HUES64 (cell line): Measurements from ENCODE around the gene DLGAP1.

Source experiments
- H3K27ac ChIP-seq: 2 replicates; pipeline ENCODE4 v1.7.0; 2013; ENCODE audit warnings: low read depth, low read length, inconsistent platforms
- H3K27me3 ChIP-seq: 2 replicates; pipeline ENCODE4 v1.6.1; 2013; ENCODE audit warnings: mild to moderate bottlenecking, low read length; ENCODE audit not compliant: insufficient read depth
- H3K36me3 ChIP-seq: 2 replicates; pipeline ENCODE4 v1.6.1; 2013; ENCODE audit warnings: mild to moderate bottlenecking, low read length; ENCODE audit not compliant: insufficient read depth
- H3K4me1 ChIP-seq: 2 replicates; pipeline ENCODE4 v1.6.1; 2013; ENCODE audit warnings: mild to moderate bottlenecking, low read length, moderate library complexity; ENCODE audit not compliant: insufficient read depth
- H3K4me3 ChIP-seq: 2 replicates; pipeline ENCODE4 v1.5.1; 2013; ENCODE audit warnings: mild to moderate bottlenecking, low read length, moderate library complexity
- H3K9ac ChIP-seq: 2 replicates; pipeline ENCODE4 v1.6.1; 2013; ENCODE audit warnings: mild to moderate bottlenecking, low read depth, low read length
- H3K9me3 ChIP-seq: 2 replicates; pipeline ENCODE4 v1.6.1; 2013; ENCODE audit warnings: low read depth, low read length; ENCODE audit not compliant: insufficient read depth
- WGBS: fragments of 150-250, 120-280 bp; methylation state at CpG from one replicate; pipeline ENCODE4 v1.1.7; 2013; ENCODE audit warnings: missing lambda C conversion rate; 5-methylcytosine and 5-hydroxymethylcytosine counted together

The DLGAP1 gene

DNA sequence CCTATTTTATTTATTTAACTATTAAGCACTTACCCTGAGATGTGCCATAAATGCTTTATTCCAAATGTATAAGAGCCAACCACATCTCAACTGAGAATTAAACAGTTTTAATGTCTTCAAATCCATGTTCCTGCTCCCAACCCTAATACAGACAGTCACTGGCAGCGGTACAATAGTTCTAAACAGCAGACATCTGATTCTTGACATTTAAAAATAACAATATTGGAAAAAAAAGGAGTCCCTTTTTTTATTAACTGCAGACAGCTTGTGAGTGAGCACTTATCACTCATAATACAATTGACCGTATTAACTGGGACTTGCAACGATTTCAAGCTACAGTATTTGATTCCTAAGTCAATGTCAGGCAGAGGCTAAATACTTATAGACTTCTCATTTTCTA lies 580.5 kb downstream of the DLGAP1 start:
- 0 out of 2 replicates have a peak overlapping the region, but pooled peaks have one; percentile 18 for H3K4me3 ChIP-seq
- no peaks in the 10 kb centered on the region for H3K9me3 ChIP-seq
- H3K27me3 ChIP-seq = no peaks in the 10 kb centered on the region
- H3K27ac ChIP-seq = no peak overlapping the region
- H3K9ac ChIP-seq = no peak overlapping the region; the same call in 1 of the 2 replicates
- peaks cover 30% of the 10 kb centered on the region for H3K4me1 ChIP-seq
- peaks cover 9% of the 10 kb centered on the region; the same call in 1 of the 2 replicates for H3K36me3 ChIP-seq
- WGBS = 95% methylated on average over 3 of the region's 3 CpGs

DNA sequence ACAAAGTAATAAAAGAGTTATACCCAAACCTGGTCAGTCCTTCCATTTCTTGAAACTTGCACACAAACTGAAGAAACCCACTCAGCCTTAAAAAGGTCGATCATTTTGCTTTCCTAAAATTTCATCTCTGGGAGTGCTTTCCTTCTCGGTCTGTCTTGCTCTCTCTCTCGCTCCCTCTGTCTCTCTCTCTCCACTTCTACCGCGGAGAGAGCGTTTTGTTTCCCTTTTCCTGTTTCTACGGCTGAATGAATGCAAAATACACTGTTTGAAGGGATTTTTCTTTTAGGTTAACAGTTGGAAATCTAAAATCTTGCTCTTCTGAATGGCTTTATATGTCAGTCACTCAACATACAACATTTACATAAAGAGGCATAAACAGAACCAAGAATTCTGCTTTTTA lies 581.0 kb downstream of the DLGAP1 start:
- Histone ChIP-seq H3K27me3 (no peaks in the 10 kb centered on the region), H3K27ac (no peak overlapping the region), H3K4me3 (0 out of 2 replicates have a peak overlapping the region, but pooled peaks have one; percentile 18), H3K9ac (peak overlapping the region; percentile 34; the same call in 1 of the 2 replicates), H3K36me3 (peaks cover 6% of the 10 kb centered on the region; the same call in 1 of the 2 replicates), H3K9me3 (no peaks in the 10 kb centered on the region), H3K4me1 (peaks cover 30% of the 10 kb centered on the region)
- WGBS = 23% methylated on average over 7 of the region's 7 CpGs

DNA sequence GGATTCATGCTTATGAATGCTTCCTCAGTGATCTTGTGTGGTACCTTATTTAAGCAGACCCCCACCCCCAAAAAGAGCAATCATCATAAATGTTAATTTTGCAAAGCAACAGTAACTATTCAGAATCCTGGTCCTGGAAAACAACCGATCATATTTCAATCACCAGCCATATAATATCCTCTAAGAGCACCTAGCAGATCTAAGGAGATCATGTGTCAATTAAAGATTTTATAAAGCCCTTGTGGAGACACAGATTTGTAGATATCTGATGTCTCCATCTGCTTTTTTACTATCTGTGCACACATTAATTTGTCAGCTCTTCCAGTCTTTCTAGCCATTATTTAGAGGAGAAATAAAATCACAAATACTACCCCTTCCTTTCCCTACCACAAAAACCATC lies 581.4 kb downstream of the DLGAP1 start:
- Histone ChIP-seq H3K4me1 (peaks cover 30% of the 10 kb centered on the region), H3K9me3 (no peaks in the 10 kb centered on the region), H3K27me3 (no peaks in the 10 kb centered on the region), H3K36me3 (0 out of 2 replicates have a peak, but pooled peaks cover 2% of the 10 kb centered on the region), H3K9ac (peak overlapping the region; percentile 34; the same call in 1 of the 2 replicates), H3K4me3 (0 out of 2 replicates have a peak overlapping the region, but pooled peaks have one; percentile 15), H3K27ac (no peak overlapping the region)
- WGBS = 89% methylated on average over 1 of the region's 1 CpG

DNA sequence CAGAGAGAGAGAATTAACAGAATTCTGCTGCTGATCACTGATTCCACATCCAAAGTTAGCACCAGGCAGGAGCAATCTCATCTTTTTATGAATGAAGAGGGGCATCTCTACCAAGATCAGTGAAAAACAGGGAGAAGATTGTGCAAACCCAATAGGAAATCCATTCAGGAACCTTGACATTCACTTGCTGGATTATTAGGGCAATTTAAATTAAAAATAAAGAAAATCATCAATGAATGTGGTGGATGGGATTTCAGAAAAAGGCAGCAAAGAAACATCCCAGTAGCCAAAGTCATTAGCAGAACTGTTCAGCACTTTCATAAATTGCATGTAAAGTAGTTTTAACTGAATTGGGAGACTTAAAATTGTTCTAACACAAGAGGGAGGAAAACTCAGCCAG lies 581.9 kb downstream of the DLGAP1 start:
- Histone ChIP-seq H3K9ac (no peak overlapping the region), H3K4me1 (peaks cover 32% of the 10 kb centered on the region), H3K27me3 (no peaks in the 10 kb centered on the region)

DNA sequence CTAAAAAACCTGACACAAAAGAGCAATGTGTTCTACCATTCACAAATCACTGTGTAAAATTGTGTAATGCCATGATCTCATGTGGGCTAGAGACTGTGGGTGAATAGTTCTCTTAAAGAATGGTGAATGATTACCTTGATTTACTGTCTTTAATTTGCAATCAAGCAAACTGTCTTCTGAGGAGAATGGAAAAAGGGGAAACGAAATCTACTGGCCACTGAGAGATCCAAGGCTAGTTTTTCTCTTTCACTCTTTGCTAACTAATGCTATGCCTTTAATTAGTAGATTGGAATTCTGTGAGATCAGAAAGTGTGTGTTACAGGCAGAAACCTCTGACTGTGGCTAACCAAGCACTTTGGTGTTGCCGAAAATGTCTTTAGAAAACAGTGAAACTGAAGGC lies 582.5 kb downstream of the DLGAP1 start:
- Histone ChIP-seq H3K9ac (no peak overlapping the region), H3K4me3 (no peak overlapping the region), H3K36me3 (no peaks in the 10 kb centered on the region), H3K9me3 (no peaks in the 10 kb centered on the region), H3K27me3 (no peaks in the 10 kb centered on the region), H3K4me1 (peaks cover 38% of the 10 kb centered on the region), H3K27ac (no peak overlapping the region)
- 90% methylated on average over 2 of the region's 2 CpGs for WGBS

More for the DNA sequence above, 581.9 kb downstream of the DLGAP1 start:
- Histone ChIP-seq H3K4me3 (no peak overlapping the region), H3K36me3 (no peaks in the 10 kb centered on the region), H3K9me3 (no peaks in the 10 kb centered on the region), H3K27ac (no peak overlapping the region)

DNA sequence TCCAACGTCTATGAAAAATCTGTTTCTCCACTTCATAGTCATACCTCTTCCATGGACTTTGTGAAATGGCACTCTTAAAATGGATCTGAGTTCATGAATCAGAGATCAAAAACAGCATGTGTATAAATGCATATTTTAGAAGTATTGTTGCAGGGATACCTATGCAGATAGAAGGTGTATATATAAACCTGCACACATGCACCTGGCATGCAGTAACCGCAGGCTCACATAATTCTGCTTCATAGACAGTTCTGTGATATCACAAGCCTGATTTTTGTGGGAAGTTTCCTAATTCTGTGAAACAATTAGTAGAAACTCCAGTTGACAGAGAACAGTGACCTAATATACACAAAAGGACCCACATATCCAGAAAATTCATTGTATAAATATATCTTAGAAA lies 583.4 kb downstream of the DLGAP1 start:
- H3K4me1 ChIP-seq = peaks cover 43% of the 10 kb centered on the region
- H3K27me3 ChIP-seq = no peaks in the 10 kb centered on the region
- no peaks in the 10 kb centered on the region for H3K9me3 ChIP-seq
- no peak overlapping the region for H3K4me3 ChIP-seq
- no peaks in the 10 kb centered on the region for H3K36me3 ChIP-seq
- WGBS = 97% methylated on average over 2 of the region's 2 CpGs
- H3K9ac ChIP-seq = no peak overlapping the region
- H3K27ac ChIP-seq = no peak overlapping the region

DNA sequence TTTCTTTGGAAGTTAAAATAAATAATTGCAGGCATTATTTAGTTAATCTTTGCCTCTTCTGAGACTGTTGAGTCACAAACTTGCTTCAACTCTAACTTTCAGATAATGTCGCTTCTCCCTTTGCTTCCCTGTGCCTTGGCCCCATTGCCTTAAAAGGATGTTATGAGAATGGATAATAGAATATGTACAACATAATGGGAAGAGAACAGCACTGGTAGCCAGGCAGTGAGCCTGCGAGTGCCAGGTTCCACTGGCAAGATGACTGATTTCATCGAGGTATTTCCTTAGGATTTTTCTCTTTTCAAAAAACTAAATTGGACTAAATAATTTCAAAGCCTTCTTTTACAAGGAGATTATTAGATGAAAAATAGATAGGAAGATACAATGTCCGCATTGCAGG lies 584.2 kb downstream of the DLGAP1 start:
- Histone ChIP-seq H3K36me3 (no peaks in the 10 kb centered on the region), H3K27me3 (no peaks in the 10 kb centered on the region), H3K9ac (no peak overlapping the region), H3K9me3 (no peaks in the 10 kb centered on the region), H3K27ac (no peak overlapping the region), H3K4me3 (no peak overlapping the region), H3K4me1 (peaks cover 40% of the 10 kb centered on the region)
- 97% methylated on average over 4 of the region's 4 CpGs for WGBS

DNA sequence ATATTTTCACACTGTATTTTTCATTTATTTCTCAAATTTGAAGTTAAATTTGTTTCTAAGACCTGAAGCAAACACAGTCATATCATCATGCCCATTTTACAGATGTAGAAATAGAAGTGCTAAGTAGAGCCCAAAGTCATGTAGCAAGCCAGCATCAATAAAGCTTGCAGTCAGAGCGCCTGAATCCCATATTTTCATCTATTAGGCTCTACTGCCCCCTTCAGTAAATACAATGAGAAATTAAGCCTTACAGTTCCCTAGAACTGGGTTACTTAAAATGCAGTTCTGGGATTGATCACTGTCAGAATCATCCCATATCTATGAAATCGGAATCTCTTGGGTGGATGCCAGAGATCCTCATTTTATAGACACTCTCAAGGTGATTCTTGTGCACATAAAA lies 585.3 kb downstream of the DLGAP1 start:
- WGBS = 68% methylated on average over 2 of the region's 2 CpGs
- Histone ChIP-seq H3K27me3 (no peaks in the 10 kb centered on the region), H3K27ac (no peak overlapping the region), H3K9me3 (no peaks in the 10 kb centered on the region), H3K36me3 (no peaks in the 10 kb centered on the region), H3K4me3 (no peak overlapping the region), H3K9ac (no peak overlapping the region), H3K4me1 (peaks cover 39% of the 10 kb centered on the region)

DNA sequence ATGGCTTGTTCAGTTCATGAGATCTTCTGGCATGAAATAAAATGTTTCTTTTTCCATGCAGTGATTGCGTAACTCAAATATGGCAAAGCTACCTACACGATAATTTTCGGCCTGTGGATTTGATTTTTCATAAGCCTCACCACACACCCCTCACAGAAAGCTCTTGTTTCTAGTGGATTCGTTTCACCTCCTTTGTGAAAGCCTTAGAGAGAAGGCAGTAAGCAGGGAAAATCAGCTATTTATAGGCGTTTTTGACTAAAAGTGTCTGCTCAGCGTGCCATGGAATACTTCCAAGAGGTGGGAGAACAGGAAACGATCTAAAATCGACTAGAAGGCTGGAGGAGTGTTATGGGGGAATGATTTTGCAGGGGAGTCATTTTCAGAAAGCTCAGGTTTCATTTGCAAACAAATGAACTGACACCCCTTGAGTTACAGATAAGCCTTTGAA lies 587.2 kb downstream of the DLGAP1 start:
- Histone ChIP-seq H3K9me3 (no peaks in the 10 kb centered on the region), H3K4me1 (peaks cover 20% of the 10 kb centered on the region), H3K27me3 (no peaks in the 10 kb centered on the region), H3K4me3 (no peak overlapping the region), H3K36me3 (no peaks in the 10 kb centered on the region), H3K9ac (no peak overlapping the region), H3K27ac (no peak overlapping the region)
- WGBS = 79% methylated on average over 8 of the region's 8 CpGs

DNA sequence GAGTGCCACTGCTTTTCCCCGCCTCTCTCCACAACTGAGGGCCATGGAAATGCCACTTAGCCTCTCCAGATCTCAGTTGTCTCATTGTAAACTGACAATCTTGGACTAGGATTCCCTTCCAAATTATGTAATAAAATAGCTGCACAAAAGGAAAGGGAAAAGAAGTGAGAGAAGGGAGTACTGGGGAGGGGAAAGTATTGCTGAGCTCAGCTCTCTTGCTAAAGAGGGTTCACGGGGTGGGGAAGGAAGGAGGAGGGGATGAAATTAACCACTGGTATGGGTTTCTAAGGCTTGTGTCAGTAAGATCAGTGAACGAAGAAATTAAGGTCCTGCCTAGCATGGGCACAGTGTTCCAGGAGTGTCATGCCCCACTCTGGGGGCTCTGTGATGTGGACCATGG lies 587.9 kb downstream of the DLGAP1 start:
- H3K27ac ChIP-seq = no peak overlapping the region
- peaks cover 13% of the 10 kb centered on the region for H3K4me1 ChIP-seq
- 86% methylated on average over 3 of the region's 3 CpGs for WGBS
- no peak overlapping the region for H3K9ac ChIP-seq
- H3K4me3 ChIP-seq = no peak overlapping the region
- no peaks in the 10 kb centered on the region for H3K36me3 ChIP-seq
- H3K9me3 ChIP-seq = no peaks in the 10 kb centered on the region
- no peaks in the 10 kb centered on the region for H3K27me3 ChIP-seq

DNA sequence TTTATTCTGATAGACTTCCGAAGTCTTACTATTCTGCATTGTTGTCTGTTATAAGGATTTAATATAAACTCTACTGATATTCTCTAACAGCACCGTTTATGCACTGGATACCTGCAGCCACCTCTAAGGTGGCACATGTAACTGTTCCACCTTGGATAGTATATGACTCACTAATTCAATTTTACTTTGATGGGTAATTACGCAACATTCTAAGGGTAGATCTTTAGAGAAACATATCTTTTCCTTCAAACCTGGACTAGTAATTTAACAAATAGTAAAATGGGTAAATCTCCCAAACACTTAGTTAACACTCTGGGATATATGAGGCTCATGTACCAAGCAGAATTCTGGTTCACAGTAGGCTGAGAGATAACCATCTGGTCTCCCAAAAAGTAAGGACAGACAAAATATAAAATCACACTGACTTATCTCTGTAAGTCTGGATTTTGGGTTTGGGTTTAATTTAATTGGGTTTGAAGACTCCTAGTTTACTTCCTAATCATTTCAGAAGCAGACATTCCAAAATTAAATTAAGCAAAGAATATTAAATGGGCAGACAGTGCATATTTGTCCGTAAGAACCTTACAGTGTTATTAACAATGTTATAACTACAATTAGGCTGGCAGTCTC lies 590.3 kb downstream of the DLGAP1 start:
- 82% methylated on average over 2 of the region's 4 CpGs for WGBS
- H3K27ac ChIP-seq = no peak overlapping the region

DNA sequence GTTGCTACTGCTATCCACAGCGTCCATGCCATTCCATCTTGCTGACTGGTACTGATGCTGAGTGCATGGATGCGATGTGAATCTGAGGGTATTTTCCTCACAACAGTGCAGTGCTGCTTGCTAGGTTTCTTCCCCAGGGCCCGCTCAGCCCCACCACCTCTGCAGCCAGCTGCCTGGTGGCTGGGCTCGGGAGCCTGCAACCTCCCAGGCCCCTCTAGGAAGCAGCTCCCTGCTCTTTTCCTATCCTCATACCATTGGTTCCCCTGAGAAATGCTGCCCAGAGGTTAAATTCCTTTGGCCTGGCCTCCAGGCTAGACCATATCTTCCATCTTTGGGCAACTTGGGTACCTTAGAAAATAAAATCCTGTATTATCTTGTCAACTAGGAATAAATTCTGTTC lies 591.5 kb downstream of the DLGAP1 start:
- H3K36me3 ChIP-seq = no peaks in the 10 kb centered on the region
- H3K4me1 ChIP-seq = peaks cover 13% of the 10 kb centered on the region
- no peak overlapping the region for H3K27ac ChIP-seq
- 71% methylated on average over 4 of the region's 4 CpGs for WGBS
- no peaks in the 10 kb centered on the region for H3K27me3 ChIP-seq
- H3K9me3 ChIP-seq = no peaks in the 10 kb centered on the region
- H3K9ac ChIP-seq = no peak overlapping the region
- H3K4me3 ChIP-seq = no peak overlapping the region

More for the DNA sequence above, 590.3 kb downstream of the DLGAP1 start:
- Histone ChIP-seq H3K27me3 (no peaks in the 10 kb centered on the region), H3K9ac (no peak overlapping the region), H3K4me1 (peaks cover 13% of the 10 kb centered on the region), H3K9me3 (no peaks in the 10 kb centered on the region), H3K36me3 (no peaks in the 10 kb centered on the region), H3K4me3 (no peak overlapping the region)
